HG03045 (cell line): ENCODE measurements around the gene CNST.
"Not testable (repeated sequence)": the region's sequence is repeated elsewhere in the genome, so short reads cannot be mapped to it uniquely, and the experiment has no call there.

Source experiments
- ATAC-seq: cut with Tn5 transposase; IDR thresholded peaks from one replicate; pipeline ENCODE4 v1.9.1; 2021; ENCODE audit warnings: mild to moderate bottlenecking, moderate library complexity; ENCODE audit not compliant: unreplicated experiment

The CNST gene

DNA sequence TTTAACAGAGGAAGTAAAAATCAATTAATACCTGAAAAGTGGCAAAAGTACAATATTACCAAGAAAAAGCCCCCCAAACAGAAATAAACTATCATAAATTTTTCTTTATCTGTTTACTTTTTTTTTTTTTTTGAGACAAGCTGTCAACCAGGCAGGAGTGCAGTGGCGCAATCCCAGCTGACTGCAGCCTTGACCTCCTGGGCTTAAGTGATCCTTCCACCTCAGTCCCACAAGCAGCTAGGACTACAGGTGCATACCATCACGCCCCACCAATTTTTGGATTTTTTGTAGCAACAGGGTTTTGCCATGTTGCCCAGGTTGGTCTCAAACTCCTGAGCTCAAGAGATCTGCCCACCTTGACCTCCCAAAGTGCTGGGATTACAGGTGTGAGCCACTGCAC is 8.2 kb upstream of the CNST start:
- ATAC-seq, result no peak

- no peak for ATAC-seq
These were observed 6.9 kb upstream of the CNST start for GRCh38 chr1:246559310-246559709.

- ATAC-seq, result not testable (repeated sequence)
These were observed 5.4 kb upstream of the CNST start for GRCh38 chr1:246560833-246561232.

GRCh38 chr1:246564839-246565750 is 1.2 kb upstream of the CNST start:
- ATAC-seq, result no peak

GRCh38 chr1:246565751-246566127 is 517 bp upstream of the CNST start:
- no peak for ATAC-seq

DNA sequence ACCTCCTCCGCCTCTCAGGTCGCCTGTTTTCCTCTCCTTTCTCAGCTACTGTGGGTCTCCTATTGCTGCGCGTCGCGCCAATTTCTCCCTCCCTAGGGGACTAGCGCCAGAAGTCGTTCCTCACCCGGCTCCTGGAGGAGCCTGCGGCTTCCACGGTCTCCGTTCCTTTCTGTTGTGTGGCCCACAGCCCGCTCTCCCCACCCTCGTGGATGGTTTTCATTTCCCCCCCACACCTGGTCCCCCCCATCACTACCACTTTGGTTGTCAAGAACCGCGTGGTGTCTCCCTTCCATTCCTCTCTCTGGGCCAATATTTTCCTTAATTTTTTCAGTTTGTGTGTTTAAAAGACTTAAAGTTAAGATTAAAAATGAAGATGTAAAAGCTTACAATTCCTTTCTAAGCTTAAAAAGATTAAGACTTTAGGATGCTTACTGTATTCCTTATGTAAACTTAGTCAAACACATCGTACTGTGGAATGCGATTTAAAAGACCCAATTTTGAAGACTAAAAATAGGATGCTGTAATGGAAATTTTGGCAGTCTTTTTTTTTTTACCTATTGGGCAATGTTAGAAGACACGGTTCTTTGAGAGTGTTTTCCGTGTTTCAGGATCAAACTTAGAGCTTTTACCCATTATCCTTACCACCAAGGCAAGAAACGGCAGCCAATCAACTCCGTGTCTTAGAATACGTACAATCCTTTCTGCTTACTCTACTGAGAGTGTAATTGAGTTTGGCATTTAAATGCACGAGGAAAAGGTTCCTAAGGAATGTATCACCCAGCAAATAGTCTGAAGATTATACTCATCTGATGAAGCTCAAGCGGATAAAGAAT is 773 bp downstream of the CNST start:
- peak; percentile 20 for ATAC-seq

DNA sequence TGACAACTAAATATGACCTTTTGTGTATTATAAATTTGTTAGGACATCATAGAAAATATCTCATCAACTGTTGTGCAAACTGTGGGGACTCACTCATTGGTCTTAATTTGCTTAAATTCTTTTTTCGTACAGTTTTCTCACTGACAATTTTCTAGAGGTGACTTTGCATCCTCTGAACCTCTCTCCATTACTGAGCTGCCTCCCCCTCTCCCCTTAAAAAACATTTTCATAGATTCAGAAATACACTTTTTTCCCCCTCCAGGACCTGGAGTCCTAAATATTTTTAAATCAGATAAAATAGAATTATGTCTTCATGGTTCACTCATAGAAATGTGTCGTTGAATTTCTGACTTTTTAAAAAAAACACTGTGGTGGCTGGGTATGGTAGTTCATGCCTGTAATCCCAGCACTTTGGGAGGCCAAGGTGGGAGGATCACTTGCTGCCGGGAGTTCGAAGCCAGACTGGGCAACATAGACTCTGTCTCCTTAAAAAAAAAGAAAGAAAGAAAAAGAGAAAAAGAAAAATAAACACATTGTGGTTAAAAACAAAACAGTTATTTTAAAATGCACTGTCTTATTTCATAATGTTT is 1.5 kb downstream of the CNST start:
- ATAC-seq, result no peak

DNA sequence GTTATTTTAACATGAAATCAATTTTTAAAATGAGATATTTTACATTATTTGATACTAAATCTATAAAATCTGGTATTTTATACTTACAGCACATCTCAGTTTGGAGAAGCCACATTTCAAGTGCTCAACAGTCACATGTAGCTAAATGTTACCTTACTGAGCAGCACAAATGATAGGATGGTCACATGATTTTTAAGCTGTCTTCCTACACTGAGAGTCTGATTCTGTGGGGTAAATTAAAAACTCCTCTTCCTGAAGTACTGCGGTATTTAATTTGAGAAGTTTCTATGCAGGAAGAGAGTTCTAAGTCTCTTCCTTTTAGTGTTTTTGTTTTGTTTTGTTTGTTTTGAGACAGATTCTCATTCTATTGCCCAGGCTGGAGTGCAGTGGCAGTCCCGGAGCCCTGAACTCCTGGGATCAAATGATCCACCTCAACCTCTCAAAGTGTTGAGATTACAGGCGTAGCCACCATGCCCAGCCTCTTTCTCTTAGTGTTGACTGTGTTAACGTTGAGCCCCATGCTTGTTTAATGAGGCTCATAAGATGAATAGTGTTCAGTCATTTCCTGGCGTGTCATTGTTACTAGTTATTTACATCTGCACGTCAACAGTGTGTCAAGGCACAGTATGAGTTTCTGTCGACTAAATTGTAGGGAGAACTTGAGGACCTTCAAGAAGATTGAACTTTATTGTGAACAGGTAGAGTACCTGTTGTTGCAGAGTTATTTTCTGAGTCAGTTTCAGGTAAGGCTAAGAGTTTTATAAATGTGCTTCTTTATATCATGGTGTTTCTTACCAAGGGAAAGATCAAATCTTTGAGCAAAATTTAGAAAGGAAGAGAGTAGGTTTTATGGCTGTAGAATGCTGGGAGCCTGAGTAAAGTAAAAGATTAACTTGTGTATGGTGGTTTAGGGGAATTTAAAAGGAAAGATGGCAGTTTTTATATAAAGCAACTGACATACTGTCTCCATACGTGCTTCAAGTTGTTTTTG is 3.3 kb downstream of the CNST start:
- ATAC-seq, result no peak

- not testable (repeated sequence) for ATAC-seq
These were observed 5.1 kb downstream of the CNST start for GRCh38 chr1:246571309-246571708.

DNA sequence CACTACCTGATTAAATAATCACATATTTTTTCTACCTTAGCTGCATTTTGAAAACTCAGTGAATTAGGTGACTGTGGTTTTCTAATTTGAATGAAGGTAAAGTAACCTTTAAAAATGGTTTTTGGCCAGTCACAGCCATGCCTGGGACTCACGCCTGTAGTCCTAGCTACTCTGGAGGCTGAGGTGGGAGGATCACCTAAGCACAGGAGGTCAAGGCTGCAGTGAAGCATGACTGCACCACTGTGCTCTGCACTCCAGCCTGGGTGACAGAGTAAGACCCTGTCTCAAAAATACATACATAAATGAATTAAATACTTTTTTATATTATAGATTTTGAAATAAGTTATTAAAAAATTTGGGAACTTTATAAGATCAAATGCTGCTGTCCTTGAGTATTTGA is 5.7 kb downstream of the CNST start:
- no peak for ATAC-seq

DNA sequence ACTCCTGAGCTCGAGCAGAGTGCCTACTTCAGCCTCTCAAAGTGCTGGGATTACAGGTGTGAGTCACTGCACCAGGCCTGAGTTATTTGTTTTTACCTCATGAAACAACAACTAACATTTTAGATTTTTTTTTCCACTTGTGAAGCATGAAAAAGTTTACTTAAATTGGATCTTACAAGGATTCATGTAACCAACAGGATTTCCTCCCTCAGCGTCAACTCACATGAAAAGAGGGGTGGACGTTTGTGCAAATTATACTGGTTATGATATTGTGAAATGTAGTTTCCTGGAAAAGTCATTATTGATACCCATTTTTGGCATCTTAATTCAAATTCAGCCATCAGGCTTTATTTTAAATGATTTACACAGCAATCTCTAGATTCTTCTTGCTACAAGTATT is 6.5 kb downstream of the CNST start:
- no peak for ATAC-seq

DNA sequence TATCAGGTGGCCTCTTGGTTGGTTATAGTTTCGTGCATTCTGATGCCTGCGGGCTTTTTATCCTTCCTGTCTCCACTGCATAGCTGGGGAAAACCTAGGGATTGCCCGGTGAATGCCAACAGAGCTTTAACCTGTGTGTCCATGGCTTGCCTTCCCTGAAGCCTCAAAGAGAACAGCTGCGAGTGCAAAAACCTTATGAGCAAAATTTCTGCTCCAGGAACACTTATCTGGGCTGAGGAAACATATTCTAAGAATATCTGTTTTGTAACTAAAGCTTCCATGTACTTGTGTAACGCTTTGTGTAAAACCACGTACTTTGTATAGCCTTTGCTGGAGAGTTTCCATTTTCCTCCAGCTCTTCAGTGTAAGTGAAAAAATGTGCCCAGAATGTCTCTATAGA is 7.2 kb downstream of the CNST start:
- no peak for ATAC-seq

DNA sequence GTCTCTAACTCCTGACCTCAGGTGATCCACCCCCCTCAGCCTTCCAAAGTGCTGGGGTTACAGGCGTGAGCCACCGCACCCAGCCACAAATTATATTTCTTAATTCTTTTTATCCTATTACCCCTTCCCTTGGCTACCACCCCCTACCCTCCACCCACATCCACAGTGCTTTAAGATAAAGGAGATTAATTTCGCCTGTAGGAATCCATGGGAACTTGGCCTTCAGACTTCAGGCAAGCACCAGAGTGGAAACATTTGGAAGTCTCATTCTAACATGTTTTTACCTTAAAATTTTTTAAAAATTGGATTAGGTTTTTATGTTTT is 10.4 kb downstream of the CNST start:
- no peak for ATAC-seq

DNA sequence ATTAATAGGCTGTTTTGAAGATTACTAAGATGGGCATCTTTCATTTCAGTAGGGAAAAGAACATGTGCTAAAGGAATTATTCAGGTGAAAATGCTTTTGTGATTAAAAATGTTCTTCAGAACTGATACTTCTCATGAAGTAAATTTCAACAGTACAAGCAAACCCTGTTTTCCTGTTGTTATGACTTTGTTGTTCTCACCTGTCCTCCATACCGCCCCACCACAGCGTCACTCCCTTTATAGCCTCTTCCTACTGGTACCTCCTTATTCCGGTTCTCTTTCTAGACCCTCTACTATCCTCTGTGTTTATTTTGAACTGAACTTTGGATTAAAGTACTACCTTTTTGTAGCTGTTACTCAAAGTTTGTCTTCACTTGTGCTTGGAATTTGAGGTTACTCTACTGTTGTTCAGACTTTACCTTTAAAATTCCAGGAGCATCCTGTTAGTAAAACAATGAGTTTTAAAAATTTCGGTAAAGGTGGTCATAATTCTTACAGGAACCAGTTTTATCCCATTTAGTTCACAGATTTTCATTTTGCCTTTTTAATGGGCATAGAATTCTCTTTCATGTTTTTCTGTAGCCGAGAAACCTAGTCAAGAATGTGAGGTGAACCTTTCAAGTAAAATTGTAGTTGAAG is 10.9 kb downstream of the CNST start:
- no peak for ATAC-seq

- no peak for ATAC-seq
These were observed 11.5 kb downstream of the CNST start for GRCh38 chr1:246577720-246578106.

DNA sequence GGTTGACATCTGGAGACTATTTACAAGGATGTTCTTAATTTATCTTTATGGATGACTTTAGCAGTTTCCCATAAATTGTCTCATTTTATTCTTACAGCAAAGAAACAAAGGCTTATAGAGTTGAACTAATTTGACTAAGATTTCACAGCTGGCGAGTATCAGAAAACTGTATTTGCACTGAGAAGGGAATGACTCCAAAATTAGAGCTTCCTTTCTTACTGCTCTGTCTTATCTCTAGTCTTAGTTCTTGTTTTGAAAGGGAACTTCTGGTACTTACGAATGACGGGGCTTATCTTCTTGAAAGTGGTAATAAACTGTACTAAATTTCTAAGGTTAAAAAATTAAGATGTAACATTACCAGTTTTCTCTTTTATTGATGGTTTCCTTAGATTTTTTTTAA is 13.6 kb downstream of the CNST start:
- peak; percentile 74 for ATAC-seq

GRCh38 chr1:246580497-246581370 is 14.5 kb downstream of the CNST start:
- ATAC-seq, result no peak

DNA sequence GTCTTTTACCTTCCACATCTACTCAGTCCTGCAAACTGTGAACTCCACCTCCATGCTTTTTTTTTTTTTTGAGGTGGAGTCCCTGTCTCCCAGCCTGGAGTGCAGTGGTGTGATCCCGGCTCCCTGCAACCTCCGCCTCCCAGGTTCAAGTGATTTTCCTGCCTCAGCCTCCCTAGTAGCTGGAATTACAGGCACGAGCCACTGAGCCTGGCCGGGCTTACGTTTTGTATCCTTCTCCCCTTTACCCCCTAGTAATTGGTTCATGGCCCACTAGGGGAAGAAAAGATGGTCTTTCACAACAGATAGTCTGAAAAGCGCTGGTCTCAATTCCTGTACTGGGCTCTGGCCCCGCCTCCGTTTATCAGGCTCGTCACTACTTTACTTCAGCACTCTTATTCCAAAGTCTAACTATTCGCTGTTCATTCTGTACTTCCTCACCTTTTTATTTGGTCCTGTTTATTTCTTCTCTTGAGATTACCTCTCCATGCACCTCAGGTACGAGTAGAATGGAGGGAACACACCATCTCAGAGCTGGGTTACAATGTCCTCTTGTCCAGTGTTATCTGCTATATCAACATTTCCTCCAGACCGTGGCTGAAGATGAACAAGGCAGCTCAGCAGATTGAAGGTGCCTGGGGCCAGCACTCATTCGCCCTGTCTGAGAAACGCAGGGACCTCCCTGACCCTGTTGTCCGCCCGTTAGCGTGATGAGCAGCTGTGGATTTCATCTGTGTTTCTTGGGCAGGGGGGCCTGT is 16.2 kb downstream of the CNST start:
- no peak for ATAC-seq

GRCh38 chr1:246583056-246583440 is 16.8 kb downstream of the CNST start:
- ATAC-seq, result no peak
